ENCODE results near the gene DLG2. TPM values are rescaled to one million over a fixed set of nuclear protein-coding genes. Genes with fewer than 3 reads are reported as not detected.
A peak's percentile ranks its signal among the peaks of the same experiment; 100 is the strongest.

DLG2 gene
- total and polyA plus RNA-seq, 2 of the 8 experiments (the other 6 are each of a cell fraction or from before 2014, with no cell fraction given): 1.7 to 14.3 TPM

GRCh38 chr11:84524422-84525051, 1102.6 kb downstream of the DLG2 start:
- ChIA-PET POLR2A (ENCODE audit: partially characterized antibody) (no interaction called here), CTCF (ENCODE audit: partially characterized antibody) (interaction anchor here (0.6 to 7.9 kb wide), 41 partner anchors 10 to 984 kb away, joined by 3 to 112 read pairs (median 5); no protein-coding TSS in a partner anchor)
- Histone ChIP-seq H4K5ac (ENCODE audit: insufficient read length, low read depth, low read length) (no peak overlapping the region), H4K8ac (ENCODE audit: extremely low read depth, insufficient read depth, low read length) (no peak overlapping the region), H4K91ac (replicated peaks; ENCODE audit: insufficient read length, low read length) (no peak overlapping the region), H2BK20ac (ENCODE audit: low read length) (no peak overlapping the region), H3K14ac (ENCODE audit: insufficient read length) (no peak overlapping the region), H3K36me3 (ENCODE audit: control insufficient read depth in 2 of 4, insufficient read depth in 4 of 4, low read length in 3 of 4) (no peaks in the 10 kb centered on the region), H3K23me2 (ENCODE audit: low read depth, low read length) (no peaks in the 10 kb centered on the region), H2BK5ac (ENCODE audit: low read depth, low read length) (no peak overlapping the region), H3K27ac (ENCODE audit: low read depth, low read length) (no peak overlapping the region), H3K4ac (replicated peaks; ENCODE audit: insufficient read length, low read depth, low read length) (no peak overlapping the region), H3K4me1 (replicated peaks in 1 of 4; ENCODE audit: control insufficient read depth in 3 of 4, insufficient read depth in 4 of 4, low read length in 3 of 4) (peaks cover 0 to 2% (median 0%) of the 10 kb centered on the region in 4 experiments; a peak in 2 of 7 replicates), H3K4me2 (ENCODE audit: insufficient read depth in 1 of 2, low read depth in 2 of 2, low read length in 2 of 2) (no peak overlapping the region), H4K20me1 (replicated peaks in 1 of 2; ENCODE audit: control insufficient read depth in 1 of 2, insufficient read depth in 2 of 2, low read length in 2 of 2) (no peaks in the 10 kb centered on the region), H2AK5ac (ENCODE audit: low read depth, low read length) (no peak overlapping the region), H3K79me1 (ENCODE audit: low read depth, low read length) (no peaks in the 10 kb centered on the region), H2BK12ac (ENCODE audit: low read depth, low read length) (no peak overlapping the region), H2BK15ac (ENCODE audit: low read length) (0 out of 2 replicates have a peak overlapping the region, but pooled peaks have one; percentile 50), H3K56ac (replicated peaks; ENCODE audit: insufficient read length, low read depth, low read length) (no peak overlapping the region), H3K27me3 (replicated peaks in 1 of 4; ENCODE audit: control insufficient read depth in 3 of 4, extremely low read depth in 1 of 4, insufficient read depth in 3 of 4, low read length in 3 of 4) (no peaks in the 10 kb centered on the region), H3K9ac (replicated peaks in 1 of 4; ENCODE audit: extremely low read depth in 1 of 4, low read depth in 3 of 4, low read length in 3 of 4) (no peak overlapping the region), H3K79me2 (ENCODE audit: control insufficient read depth in 1 of 2, insufficient read depth in 2 of 2, low read length in 2 of 2) (no peaks in the 10 kb centered on the region), H3K4me3 (ENCODE audit: extremely low read depth in 1 of 4, insufficient read depth in 2 of 4, low read depth in 3 of 4, low read length in 4 of 4) (no peak overlapping the region), H3K9me3 (ENCODE audit: insufficient read depth in 2 of 2, low read depth in 1 of 2, low read length in 1 of 2) (no peaks in the 10 kb centered on the region), H3K18ac (ENCODE audit: extremely low read depth, low read length) (no peak overlapping the region), H2AFZ (ENCODE audit: low read length) (no peak overlapping the region), H3K23ac (ENCODE audit: insufficient read length) (no peak overlapping the region), H2BK120ac (replicated peaks; ENCODE audit: low read depth, low read length) (no peak overlapping the region)
- TF ChIP-seq CREB1 (IDR thresholded peaks at IDR 0.05) (no peak), CTBP2 (IDR thresholded peaks at IDR 0.05; ENCODE audit: borderline replicate concordance, insufficient read depth, insufficient read length, low read length) (no peak), YY1 (IDR thresholded peaks at IDR 0.05; ENCODE audit: low read depth, low read length) (no peak), RAD21 (IDR thresholded peaks at IDR 0.05 in 1 of 2, conservative IDR thresholded peaks at IDR 0.05 in 1 of 2; ENCODE audit: low read depth in 2 of 2, low read length in 2 of 2) (peak; percentile 64 to 71), CTCF (IDR thresholded peaks at IDR 0.05; ENCODE audit: control extremely low read depth in 1 of 3, insufficient read depth in 1 of 3, low read depth in 1 of 3, low read length in 3 of 3) (peak in 2 of 3 experiments; percentile 37 to 42; a peak in 2 of 4 replicates), EGR1 (IDR thresholded peaks at IDR 0.05; ENCODE audit: borderline replicate concordance, low read depth, low read length) (no peak), TAF1 (IDR thresholded peaks at IDR 0.05; ENCODE audit: low read depth, low read length) (no peak), HDAC2 (IDR thresholded peaks at IDR 0.05; ENCODE audit: borderline replicate concordance in 1 of 2, low read depth in 2 of 2, low read length in 2 of 2) (no peak), SIRT6 (IDR thresholded peaks at IDR 0.05; ENCODE audit: low read length) (no peak), MAFK (IDR thresholded peaks at IDR 0.05; ENCODE audit: low read depth, low read length) (no peak)
- DNase-seq (ENCODE audit: low read depth in 1 of 2, low spot score in 2 of 2) (no peak), FAIRE-seq (peak; percentile 36)
- 61% methylated on average over 3 of the region's 3 CpGs; no CpG with 5 or more reads in 1 of the 2 experiments for WGBS, 2 experiments (ENCODE audit: extremely low coverage in 1 of 2, insufficient coverage in 1 of 2, insufficient read length in 1 of 2, insufficient replicate concordance in 2 of 2, low coverage in 1 of 2, low lambda C conversion rate in 2 of 2, missing lambda C conversion rate in 1 of 2)
